Measurements from ENCODE around the gene PRDX5.

PRDX5 gene

GRCh38 chr11:64347193-64347867, 29.4 kb downstream of the PRDX5 start:
- no peak for DNase-seq (ENCODE audit: low spot score)

DNA sequence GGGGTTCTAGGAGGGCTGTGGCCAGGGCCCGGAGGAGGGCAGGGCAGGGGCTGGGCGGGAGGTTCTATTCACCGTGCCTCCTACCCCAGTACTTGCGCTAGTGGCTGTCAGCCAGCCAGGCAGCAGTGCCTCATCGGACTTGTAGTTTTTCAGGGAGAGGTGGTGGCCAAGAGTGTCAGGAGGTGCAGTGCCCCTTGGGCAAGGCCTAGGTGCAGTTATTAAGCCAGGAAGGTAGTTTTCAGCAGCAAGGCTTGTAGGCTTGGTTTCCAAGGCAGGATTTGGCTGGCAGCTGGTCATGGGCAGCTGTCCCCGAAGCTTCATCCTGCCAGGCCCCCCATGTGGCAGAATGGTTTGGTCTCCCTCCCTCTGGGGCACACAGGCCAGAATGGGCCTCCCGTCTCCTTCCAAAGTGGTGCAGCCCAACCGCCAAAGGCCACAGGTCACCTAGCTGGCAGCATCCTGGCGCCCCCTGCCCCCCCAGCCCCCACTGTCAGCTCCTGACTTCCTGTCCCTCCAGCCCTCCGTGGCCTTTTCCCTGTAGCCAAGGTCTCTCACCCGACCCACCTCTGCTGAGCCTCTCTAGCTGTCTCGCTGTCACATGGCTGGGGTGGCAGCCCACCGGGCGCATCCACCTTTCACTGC, 30.6 kb downstream of the PRDX5 start:
- DNase-seq (ENCODE audit: low spot score): no peak

DNA sequence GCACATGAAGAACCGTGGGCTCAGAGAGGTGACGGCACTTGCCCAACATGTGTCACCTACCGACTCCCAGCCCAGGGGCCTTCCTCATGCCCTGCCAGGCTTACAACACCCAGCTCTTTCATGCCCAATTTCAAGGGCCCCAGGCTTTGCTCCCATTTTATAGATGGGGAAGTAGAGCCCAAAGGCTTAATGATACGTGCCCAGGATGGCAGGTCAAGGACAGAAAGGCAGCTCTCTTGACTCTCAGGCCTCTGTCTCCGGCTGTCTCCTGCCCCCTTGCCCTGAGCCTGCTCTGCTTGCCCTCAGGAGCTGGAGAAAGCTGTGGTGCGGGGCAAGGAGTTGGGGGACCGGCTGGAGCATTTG, 31.1 kb downstream of the PRDX5 start:
- DNase-seq (ENCODE audit: low spot score): no peak

- DNase-seq (ENCODE audit: low spot score): no peak
Observed at GRCh38 chr11:64349404-64349803, 31.5 kb downstream of the PRDX5 start.

- DNase-seq (ENCODE audit: low spot score): no peak
Observed at GRCh38 chr11:64351136-64351631, 33.3 kb downstream of the PRDX5 start.

DNA sequence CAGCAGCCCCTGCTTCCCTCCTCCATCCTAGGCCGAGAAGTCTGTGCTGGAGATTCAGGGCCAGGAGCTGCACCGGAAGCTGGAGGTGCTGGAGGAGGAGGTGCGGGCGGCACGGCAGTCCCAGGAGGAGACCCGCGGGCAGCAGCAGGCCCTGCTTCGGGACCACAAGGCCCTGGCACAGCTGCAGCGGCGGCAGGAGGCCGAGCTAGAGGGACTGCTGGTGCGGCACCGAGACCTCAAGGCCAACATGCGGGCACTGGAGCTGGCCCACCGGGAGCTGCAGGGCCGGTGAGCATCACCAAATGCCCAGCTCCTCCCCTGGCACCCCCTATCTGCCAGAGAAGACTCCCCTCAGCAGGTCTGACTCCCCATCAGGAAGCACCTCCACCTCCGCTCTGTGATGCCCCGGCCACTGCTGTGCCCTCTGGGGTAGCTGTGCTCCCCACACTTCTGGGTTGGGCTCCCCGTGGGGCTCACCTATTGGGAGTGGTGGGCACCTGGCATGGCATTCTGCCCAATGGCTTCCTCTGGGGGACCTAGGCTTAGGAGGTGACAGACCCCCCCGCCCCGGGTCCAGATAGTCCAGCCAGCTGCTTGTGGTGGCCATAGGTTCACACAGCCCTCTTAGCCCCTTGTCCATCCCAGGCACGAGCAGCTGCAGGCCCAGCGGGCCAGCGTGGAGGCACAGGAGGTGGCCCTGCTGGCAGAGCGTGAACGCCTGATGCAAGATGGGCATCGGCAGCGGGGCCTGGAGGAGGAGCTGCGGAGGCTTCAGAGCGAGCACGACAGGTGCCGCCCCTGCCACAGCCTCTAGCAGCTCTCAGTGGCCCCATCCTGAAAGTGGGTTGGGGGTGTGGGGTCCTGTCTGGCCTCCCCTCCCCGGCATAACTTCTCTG, 34.4 kb downstream of the PRDX5 start:
- DNase-seq (ENCODE audit: low spot score): no peak

- no peak for DNase-seq (ENCODE audit: low spot score)
Observed at GRCh38 chr11:64352995-64353714, 35.2 kb downstream of the PRDX5 start.

- no peak for DNase-seq (ENCODE audit: low spot score)
Observed at GRCh38 chr11:64353715-64354506, 36.0 kb downstream of the PRDX5 start.

DNA sequence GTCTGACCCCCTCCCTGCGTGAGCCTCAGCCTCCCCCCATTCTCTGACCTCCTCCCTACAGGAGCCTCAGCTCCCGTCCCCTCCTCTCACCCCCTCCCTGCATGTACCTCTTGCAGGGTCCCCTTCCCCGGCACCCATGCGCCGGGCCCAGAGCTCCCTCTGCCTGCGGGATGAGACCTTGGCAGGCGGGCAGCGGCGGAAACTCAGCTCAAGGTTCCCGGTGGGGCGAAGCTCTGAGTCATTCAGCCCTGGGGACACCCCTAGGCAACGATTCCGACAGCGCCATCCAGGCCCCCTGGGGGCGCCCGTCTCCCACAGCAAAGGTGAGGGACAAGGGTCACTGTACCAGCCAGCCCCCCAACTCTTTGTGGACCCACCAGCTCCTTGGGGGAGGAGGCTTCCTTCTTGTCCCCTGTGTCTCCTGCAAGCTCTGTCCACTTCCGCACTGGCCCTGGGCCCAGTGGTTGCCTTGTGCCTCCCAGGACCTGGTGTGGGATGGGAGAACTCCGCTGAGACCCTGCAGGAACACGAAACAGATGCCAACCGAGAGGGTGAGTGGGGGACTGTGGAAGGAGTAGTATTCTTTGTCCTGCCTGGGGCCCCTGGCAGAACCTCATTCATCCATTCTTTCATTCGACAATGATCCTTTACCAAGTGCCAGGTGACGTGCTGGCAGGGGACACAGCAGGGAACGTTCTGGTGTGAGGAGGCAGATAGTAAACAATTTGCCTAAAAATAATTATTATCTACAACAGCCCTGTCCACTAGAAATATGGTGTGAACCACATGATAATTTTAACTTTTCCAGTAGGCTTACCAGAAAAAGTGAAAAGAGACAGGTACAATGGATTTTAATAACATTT, 37.4 kb downstream of the PRDX5 start:
- DNase-seq (ENCODE audit: low spot score): peak; percentile 90

GRCh38 chr11:64356498-64357411, 38.8 kb downstream of the PRDX5 start:
- DNase-seq (ENCODE audit: low spot score): peak; percentile 82

GRCh38 chr11:64357446-64357845, 39.5 kb downstream of the PRDX5 start:
- DNase-seq (ENCODE audit: low spot score): no peak

- DNase-seq (ENCODE audit: low spot score): no peak
Observed at GRCh38 chr11:64357904-64358535, 40.1 kb downstream of the PRDX5 start.

DNA sequence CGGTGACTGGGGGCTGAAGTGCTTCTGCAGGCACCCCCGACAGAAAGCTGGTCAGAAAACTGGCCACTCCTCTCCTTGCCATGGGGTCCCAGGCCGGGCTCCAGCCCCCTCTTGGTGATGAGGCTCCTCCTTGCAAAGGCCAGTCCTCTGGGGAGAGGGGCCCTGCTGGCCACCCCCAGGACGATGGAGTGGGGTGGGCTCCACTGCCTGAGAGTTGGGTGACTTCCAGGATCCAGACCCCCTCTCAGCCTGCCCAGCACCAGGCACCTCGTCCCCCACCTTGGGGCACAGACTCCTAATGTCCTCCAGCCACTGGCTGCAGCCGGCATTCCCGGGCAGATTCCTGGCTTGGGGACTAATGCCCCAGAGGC, 40.6 kb downstream of the PRDX5 start:
- no peak for DNase-seq (ENCODE audit: low spot score)

- peak; percentile 82 for DNase-seq (ENCODE audit: low spot score)
Observed at GRCh38 chr11:64358907-64359711, 41.2 kb downstream of the PRDX5 start, which contains the start of gene RPS6KA4. Gene RPS6KA4 (plus strand): TSS chr11:64359162. CDS start chr11:64359236, 74 bp downstream.

DNA sequence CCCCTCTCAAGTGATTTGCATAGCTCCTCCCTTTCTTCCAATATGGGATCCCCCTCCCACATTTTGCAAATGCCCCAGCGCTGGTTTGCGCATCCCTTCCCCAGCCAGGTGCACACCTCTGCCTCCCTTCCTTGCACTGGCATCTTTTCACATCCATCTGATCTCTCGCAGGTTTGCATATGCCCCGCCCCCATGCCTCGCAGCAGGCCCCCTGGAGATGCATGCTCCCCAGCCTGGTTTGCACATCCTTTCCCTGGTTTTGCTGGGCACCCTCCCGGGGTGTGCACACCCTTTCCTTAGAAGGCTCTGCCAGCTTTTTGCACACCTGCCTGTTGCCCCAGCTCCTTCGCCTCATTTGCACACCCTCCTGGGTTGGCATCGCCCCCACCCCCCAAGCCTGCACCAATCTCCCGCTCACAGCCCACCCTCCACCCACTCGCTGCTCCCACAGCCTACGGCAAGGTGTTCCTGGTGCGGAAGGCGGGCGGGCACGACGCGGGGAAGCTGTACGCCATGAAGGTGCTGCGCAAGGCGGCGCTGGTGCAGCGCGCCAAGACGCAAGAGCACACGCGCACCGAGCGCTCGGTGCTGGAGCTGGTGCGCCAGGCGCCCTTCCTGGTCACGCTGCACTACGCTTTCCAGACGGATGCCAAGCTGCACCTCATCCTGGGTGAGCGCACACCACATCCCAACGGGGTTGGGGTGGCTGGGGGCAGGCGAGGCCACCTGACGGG, 42.0 kb downstream of the PRDX5 start:
- DNase-seq (ENCODE audit: low spot score): no peak

GRCh38 chr11:64360448-64360921, 42.6 kb downstream of the PRDX5 start:
- no peak for DNase-seq (ENCODE audit: low spot score)

DNA sequence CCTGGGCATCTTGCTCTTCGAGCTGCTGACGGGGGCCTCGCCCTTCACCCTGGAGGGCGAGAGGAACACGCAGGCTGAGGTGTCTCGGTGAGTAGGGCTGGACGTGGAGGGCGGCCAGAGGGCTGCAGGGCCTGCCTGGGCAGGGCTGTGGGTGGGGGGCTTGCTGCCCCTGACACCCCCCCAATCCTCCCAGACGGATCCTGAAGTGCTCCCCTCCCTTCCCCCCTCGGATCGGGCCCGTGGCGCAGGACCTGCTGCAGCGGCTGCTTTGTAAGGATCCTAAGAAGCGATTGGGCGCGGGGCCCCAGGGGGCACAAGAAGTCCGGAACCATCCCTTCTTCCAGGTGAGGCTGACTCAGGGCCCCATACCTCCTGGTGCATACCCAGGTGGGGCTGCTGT, 43.7 kb downstream of the PRDX5 start:
- DNase-seq (ENCODE audit: low spot score): no peak
